Breast epithelium (tissue), 3 donors: ENCODE data around the gene TNFSF9.

Experiments
- CTCF ChIP-seq, 3 donors: fragments of 450-650 bp; IDR thresholded peaks; one replicate each; pipeline ENCODE4 v1.5.1; 2016 to 2017; ENCODE audit warnings: antibody characterized with exemption in 3 of 3, mild to moderate bottlenecking in 3 of 3, moderate library complexity in 3 of 3
- POLR2A ChIP-seq: fragments of 450-650 bp; IDR thresholded peaks from one replicate; pipeline ENCODE4 v1.6.1; 2016; ENCODE audit warnings: antibody characterized with exemption, mild to moderate bottlenecking, moderate library complexity
- POLR2AphosphoS5 ChIP-seq, 3 donors: sonication (generic); formaldehyde crosslinking; IDR thresholded peaks; one replicate each; pipeline ENCODE4 v1.6.1; 2017; ENCODE audit warnings: antibody characterized with exemption in 3 of 3

GRCh38 chr19:6483235-6483634 lies 47.6 kb upstream of the TNFSF9 start:
- TF ChIP-seq CTCF (IDR thresholded peaks at IDR 0.05) = no peak
- TF ChIP-seq POLR2AphosphoS5 (IDR thresholded peaks at IDR 0.05) = no peak
- TF ChIP-seq POLR2A = no peak
